ENCODE measurements around the gene NEURL2.

- TF ChIP-seq POLR2A (IDR thresholded peaks at IDR 0.05), result no peak
- TF ChIP-seq CTCF (IDR thresholded peaks at IDR 0.05), result no peak
Measured at GRCh38 chr20:45926731-45927070, 35.7 kb upstream of the NEURL2 start.

Measured in lower leg skin (tissue), 3 donors.